Esophagus muscularis mucosa (tissue), 4 donors: ENCODE measurements around the gene CUBN.

Experiments
- CTCF ChIP-seq, 3 experiments: fragments of 200-600 bp in 2 of 3; fragments of 450-650 bp in 1 of 3; sonication (generic) in 2 of 3; IDR thresholded peaks; one replicate each; pipeline ENCODE4 v1.5.1; 2017 to 2019; ENCODE audit warnings: antibody characterized with exemption in 3 of 3, mild to moderate bottlenecking in 2 of 3, moderate library complexity in 1 of 3
- EP300 ChIP-seq: sonication (generic); formaldehyde crosslinking; IDR thresholded peaks from one replicate; pipeline ENCODE4 v1.6.1; 2017; ENCODE audit warnings: antibody characterized with exemption
- POLR2A ChIP-seq: fragments of 450-650 bp; IDR thresholded peaks from one replicate; pipeline ENCODE4 v1.6.1; 2017; ENCODE audit warnings: antibody characterized with exemption, moderate library complexity, mild to moderate bottlenecking, low read depth

GRCh38 chr10:16894821-16895220 is 234.8 kb downstream of the CUBN start:
- TF ChIP-seq CTCF (IDR thresholded peaks at IDR 0.05) (no peak), POLR2A (no peak), EP300 (no peak)
